SKM-1 (cell line): ENCODE results near the gene SDCCAG8.

Experiments used
- DNase-seq: peaks from one replicate; lab custom pipeline; 2025; ENCODE audit not compliant: unreplicated experiment; lab: John Stamatoyannopoulos, UW

Gene SDCCAG8

GRCh38 chr1:243535014-243535413 lies 279.2 kb downstream of the SDCCAG8 start:
- DNase-seq, result no peak

- no peak for DNase-seq
Measured at GRCh38 chr1:243539636-243540035, 283.8 kb downstream of the SDCCAG8 start.

GRCh38 chr1:243542739-243543415 lies 287.0 kb downstream of the SDCCAG8 start:
- no peak for DNase-seq

GRCh38 chr1:243543501-243543900 lies 287.7 kb downstream of the SDCCAG8 start:
- DNase-seq, result no peak

GRCh38 chr1:243546457-243546856 lies 290.6 kb downstream of the SDCCAG8 start:
- DNase-seq, result no peak

- DNase-seq, result no peak
Measured at GRCh38 chr1:243547891-243548290, 292.1 kb downstream of the SDCCAG8 start.

GRCh38 chr1:243548516-243548915 lies 292.7 kb downstream of the SDCCAG8 start:
- no peak for DNase-seq

GRCh38 chr1:243549108-243549507 lies 293.3 kb downstream of the SDCCAG8 start:
- DNase-seq, result no peak
